ENCODE measurements around the gene EHMT1. TPM values are rescaled to one million over a fixed set of nuclear protein-coding genes. Genes with fewer than 3 reads are reported as not detected.

Gene EHMT1
- total and polyA plus RNA-seq, 2 of the 13 experiments (the other 11 are each of a cell fraction or from before 2014, with no cell fraction given), result 23.0 to 27.1 TPM

GRCh38 chr9:137670391-137671195, 51.8 kb downstream of the EHMT1 start (continued):
- TF ChIP-seq ZNF710 (CRISPR knock-in tag; IDR thresholded peaks at IDR 0.05; ENCODE audit: borderline replicate concordance) (no peak; the same call in 1 of the 2 replicates), ZNF766 (CRISPR knock-in tag; IDR thresholded peaks at IDR 0.05; ENCODE audit: borderline replicate concordance) (0 out of 2 replicates have a peak, but pooled peaks have one; percentile 53), ZFY (CRISPR knock-in tag; IDR thresholded peaks at IDR 0.05) (peak; percentile 88), PRDM4 (CRISPR knock-in tag; IDR thresholded peaks at IDR 0.05; ENCODE audit: borderline replicate concordance) (no peak), ZNF337 (CRISPR knock-in tag; IDR thresholded peaks at IDR 0.05; ENCODE audit: borderline replicate concordance, low read depth) (no peak), TEAD3 (CRISPR knock-in tag; optimal IDR thresholded peaks at IDR 0.05; ENCODE audit: borderline replicate concordance) (no peak), POLR2AphosphoS2 (IDR thresholded peaks at IDR 0.05; ENCODE audit: low read depth, low read length) (no peak), SRY (CRISPR knock-in tag; IDR thresholded peaks at IDR 0.05) (peak; percentile 54), BORCS8-MEF2B (CRISPR knock-in tag; IDR thresholded peaks at IDR 0.05) (no peak), SMAD1 (CRISPR knock-in tag; IDR thresholded peaks at IDR 0.05; ENCODE audit: borderline replicate concordance, low read depth) (no peak; the same call in 1 of the 2 replicates), MNT (IDR thresholded peaks at IDR 0.05) (peak; percentile 89), ZNF17 (CRISPR knock-in tag; IDR thresholded peaks at IDR 0.05) (no peak), ZSCAN29 (CRISPR knock-in tag; conservative IDR thresholded peaks at IDR 0.05) (peak; percentile 55; the same call in 1 of the 2 replicates)
- TF ChIP-seq, protein P1, sequence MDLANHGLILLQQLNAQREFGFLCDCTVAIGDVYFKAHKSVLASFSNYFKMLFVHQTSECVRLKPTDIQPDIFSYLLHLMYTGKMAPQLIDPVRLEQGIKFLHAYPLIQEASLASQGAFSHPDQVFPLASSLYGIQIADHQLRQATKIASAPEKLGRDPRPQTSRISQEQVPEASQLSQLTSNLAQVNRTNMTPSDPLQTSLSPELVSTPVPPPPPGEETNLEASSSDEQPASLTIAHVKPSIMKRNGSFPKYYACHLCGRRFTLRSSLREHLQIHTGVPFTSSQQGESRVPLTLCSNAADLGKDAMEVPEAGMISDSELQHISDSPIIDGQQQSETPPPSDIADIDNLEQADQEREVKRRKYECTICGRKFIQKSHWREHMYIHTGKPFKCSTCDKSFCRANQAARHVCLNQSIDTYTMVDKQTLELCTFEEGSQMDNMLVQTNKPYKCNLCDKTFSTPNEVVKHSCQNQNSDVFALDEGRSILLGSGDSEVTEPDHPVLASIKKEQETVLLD (CRISPR knock-in tag; IDR thresholded peaks at IDR 0.05; ENCODE audit: low read depth), result peak; percentile 49; the same call in 1 of the 2 replicates
- TF ChIP-seq, protein P2, sequence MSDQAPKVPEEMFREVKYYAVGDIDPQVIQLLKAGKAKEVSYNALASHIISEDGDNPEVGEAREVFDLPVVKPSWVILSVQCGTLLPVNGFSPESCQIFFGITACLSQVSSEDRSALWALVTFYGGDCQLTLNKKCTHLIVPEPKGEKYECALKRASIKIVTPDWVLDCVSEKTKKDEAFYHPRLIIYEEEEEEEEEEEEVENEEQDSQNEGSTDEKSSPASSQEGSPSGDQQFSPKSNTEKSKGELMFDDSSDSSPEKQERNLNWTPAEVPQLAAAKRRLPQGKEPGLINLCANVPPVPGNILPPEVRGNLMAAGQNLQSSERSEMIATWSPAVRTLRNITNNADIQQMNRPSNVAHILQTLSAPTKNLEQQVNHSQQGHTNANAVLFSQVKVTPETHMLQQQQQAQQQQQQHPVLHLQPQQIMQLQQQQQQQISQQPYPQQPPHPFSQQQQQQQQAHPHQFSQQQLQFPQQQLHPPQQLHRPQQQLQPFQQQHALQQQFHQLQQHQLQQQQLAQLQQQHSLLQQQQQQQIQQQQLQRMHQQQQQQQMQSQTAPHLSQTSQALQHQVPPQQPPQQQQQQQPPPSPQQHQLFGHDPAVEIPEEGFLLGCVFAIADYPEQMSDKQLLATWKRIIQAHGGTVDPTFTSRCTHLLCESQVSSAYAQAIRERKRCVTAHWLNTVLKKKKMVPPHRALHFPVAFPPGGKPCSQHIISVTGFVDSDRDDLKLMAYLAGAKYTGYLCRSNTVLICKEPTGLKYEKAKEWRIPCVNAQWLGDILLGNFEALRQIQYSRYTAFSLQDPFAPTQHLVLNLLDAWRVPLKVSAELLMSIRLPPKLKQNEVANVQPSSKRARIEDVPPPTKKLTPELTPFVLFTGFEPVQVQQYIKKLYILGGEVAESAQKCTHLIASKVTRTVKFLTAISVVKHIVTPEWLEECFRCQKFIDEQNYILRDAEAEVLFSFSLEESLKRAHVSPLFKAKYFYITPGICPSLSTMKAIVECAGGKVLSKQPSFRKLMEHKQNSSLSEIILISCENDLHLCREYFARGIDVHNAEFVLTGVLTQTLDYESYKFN (CRISPR knock-in tag; conservative IDR thresholded peaks at IDR 0.05), result peak; percentile 80
- TF ChIP-seq, protein P3, sequence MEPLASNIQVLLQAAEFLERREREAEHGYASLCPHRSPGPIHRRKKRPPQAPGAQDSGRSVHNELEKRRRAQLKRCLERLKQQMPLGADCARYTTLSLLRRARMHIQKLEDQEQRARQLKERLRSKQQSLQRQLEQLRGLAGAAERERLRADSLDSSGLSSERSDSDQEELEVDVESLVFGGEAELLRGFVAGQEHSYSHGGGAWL (CRISPR knock-in tag; IDR thresholded peaks at IDR 0.05), result no peak; the same call in 1 of the 2 replicates

All from HepG2 (cell line).